HG03378 (cell line): Measurements from ENCODE around the gene RFWD3.
"Not testable (repeated sequence)": the region's sequence is repeated elsewhere in the genome, so short reads cannot be mapped to it uniquely, and the experiment has no call there.

Experiments used
- ATAC-seq: cut with Tn5 transposase; IDR thresholded peaks from one replicate; pipeline ENCODE4 v1.9.1; 2021; ENCODE audit warnings: mild to moderate bottlenecking, moderate library complexity; ENCODE audit not compliant: unreplicated experiment

Gene RFWD3

GRCh38 chr16:74666425-74667254, at the start of gene RFWD3:
RFWD3 (minus strand) TSS chr16:74666877; CDS start chr16:74661449, 5,428 bp downstream.
- peak; percentile 100 for ATAC-seq

DNA sequence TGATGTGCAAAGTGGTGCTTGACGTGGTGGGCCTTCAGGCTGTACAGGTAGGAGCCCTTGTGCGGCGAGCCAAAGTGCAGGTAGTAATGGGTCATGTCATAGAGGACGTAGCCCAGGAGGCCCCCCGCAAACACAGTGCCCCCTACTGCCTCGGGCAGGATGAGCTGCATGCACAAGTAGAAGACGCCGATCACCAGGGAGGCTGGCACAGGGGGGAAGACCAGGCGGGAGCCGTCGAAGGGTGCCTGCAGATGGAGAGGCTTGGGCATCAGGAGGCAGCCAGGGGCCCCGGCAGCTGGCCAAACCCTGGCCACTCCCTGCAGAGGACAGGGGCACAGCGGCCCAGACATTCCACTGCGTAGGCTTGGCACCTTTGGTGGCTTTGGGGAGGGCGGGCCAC, 49.7 kb upstream of the RFWD3 start:
- ATAC-seq, result no peak

DNA sequence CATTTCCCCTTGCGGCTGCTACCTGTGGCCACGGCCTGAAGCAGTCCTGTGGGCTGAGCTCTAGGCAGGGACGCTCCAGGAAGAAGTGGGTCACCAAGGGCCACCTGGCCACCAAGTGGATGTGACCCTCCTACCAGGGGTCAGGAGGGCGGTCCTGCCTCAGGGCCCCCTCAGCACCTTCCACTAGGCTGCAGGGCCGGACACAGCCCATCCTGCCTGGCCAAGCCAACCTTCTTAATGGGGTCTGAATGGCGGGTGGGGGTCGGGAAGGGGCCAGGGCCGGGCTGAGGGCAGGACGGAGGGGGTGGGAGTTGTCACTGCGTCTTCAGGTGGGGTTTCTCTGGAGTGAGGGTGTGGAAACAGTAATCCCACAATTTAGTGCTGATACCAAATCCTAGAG, 47.2 kb upstream of the RFWD3 start:
- ATAC-seq, result no peak

GRCh38 chr16:74713325-74713724, 46.6 kb upstream of the RFWD3 start:
- ATAC-seq, result no peak

GRCh38 chr16:74711938-74712337, 45.3 kb upstream of the RFWD3 start:
- no peak for ATAC-seq

- no peak for ATAC-seq
Measured at GRCh38 chr16:74710401-74710800, 43.7 kb upstream of the RFWD3 start.

DNA sequence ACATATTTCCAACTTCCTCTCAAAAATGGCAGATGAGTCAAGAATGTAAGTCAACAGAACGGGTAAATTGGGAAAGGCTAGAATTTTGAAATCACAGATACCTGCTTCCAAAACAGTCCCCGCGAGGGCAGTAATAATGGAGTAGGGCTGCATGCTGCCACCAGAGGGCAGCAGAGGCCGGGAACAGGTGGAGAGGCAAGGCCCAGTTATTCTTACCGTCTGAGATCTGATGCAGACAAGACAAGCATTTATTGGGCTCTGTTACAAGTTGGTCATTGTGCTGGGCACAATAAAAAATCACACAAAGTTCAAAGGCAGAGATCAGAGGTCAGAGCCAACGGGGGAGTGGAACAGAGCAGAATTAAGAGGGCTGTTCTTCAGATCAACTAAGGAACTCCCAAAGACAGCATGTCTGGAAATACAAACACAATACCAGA, 42.8 kb upstream of the RFWD3 start:
- ATAC-seq, result peak; percentile 83

DNA sequence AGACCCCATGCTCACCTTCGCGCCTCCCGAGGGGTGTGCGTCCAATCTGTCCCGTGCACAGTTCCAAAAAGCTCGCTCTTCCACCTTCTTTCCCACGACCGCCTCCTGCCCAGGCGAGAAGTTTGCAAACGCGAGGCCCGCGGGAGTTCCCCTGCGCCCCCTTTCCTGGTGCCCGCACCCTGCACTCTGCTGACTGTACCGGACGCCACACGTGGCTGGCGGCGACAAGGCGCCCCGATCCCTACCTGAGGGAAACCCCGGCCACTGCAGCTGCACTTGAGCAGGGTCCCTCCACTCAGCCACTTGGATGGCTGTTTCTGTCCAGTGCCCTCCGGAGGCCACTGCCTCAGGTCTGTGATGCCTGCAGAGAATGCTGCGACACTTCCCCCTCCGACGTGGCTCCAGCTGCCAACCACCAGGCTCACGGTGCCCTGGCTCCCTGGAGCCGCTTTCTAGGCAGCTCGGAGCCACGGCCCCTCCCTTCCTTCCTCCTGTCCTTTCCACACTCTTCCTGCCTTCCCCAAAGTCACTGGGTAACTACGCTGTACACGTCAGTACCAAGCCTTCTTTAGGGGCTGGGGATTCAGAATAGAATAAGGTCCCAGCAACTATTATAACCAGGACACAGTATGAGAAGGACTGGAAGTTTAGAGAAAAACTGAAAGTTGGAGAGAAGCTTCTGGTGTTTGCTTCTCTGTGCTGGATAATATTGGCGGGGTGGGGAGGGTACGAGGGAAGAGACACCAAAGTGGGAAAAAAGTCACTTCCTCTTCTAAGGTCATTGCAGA, 34.0 kb upstream of the RFWD3 start, which contains the start of gene MLKL:
Gene MLKL (minus strand): TSS at position 425 of the 788 bp plus-strand sequence. CDS start 5,105 bp downstream, outside the sequence.
- peak; percentile 36 for ATAC-seq

DNA sequence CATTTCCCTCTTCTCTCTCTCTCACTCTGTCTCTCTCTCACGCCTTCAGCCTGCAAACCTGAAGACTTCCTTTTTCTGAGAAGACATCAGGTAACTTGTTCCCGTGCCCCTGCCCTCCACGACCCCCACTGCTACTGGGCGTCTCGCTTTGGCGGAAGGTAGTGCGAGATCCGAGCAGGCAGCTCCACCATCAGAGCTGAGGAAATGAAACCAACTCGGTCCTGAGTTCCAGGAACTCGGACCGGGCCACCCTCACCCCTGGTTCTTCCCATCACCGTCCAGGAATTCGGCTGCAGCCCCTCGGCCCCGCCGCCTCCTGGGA, 33.4 kb upstream of the RFWD3 start:
- ATAC-seq, result peak; percentile 12

- ATAC-seq, result no peak
Measured at GRCh38 chr16:74699666-74700065, 33.0 kb upstream of the RFWD3 start.

DNA sequence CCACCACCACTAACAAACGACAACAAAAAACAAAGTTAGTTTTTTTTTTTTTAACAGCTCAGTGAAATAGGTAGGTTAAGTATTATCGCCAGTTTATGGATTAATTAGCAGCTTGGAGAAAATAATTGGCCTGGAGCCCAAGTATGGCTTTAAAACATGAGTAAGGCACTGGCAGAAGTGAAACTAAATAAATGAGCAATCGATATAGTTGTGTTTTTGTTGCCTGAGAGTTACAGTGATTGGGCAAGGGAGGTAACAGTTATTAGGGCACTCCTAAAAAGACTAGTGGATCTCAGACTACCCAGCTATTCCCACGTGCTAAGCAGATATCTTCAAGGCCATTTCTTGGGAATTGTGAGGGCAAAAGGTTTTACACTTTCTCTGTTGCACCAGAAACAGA, 31.5 kb upstream of the RFWD3 start:
- no peak for ATAC-seq

DNA sequence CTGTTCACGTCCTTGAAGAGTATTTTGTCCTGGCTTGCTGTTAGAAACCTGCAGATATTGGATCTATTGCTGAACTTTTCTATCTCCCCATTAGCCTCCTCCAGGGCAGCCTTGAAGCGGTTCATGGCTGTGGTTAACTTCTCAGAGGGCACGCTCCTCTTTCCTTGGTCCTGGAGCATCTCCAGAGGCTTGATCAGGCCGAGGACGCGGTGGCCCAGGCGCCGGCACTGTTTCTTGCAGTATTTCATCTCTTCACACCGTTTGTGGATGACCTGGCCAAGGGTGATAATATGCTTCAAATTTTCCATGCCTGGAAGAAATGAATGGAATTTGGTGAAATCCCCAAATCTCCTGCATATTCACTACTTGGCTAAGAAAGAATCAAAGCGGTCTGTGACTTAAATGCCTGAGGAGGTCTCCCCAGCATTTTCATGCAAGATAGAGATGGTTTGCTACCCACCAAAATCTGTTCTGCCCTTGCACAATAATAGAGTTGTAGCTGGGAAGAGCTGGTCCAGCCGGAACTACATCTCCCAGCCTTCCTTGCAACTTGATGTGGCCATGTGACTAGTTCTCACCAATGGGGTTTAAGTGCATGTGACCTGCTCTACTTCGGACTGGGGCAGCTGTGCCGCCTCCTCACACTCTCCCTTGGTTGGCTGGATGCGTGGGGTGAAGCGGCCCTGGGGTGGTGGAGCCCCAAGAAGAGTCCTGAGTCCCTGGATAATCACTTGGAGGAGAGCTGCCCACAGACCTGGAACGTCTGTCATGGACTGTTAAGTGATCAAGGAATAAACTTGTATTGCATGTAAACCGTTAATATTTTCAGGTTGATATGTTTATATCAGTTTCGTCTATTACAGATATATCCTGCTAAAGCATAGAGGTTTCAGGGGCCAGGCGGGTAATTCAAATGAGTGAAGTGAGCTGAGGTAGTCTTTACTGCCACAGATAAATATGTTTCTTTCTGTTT, 29.1 kb upstream of the RFWD3 start:
- ATAC-seq, result peak; percentile 90

DNA sequence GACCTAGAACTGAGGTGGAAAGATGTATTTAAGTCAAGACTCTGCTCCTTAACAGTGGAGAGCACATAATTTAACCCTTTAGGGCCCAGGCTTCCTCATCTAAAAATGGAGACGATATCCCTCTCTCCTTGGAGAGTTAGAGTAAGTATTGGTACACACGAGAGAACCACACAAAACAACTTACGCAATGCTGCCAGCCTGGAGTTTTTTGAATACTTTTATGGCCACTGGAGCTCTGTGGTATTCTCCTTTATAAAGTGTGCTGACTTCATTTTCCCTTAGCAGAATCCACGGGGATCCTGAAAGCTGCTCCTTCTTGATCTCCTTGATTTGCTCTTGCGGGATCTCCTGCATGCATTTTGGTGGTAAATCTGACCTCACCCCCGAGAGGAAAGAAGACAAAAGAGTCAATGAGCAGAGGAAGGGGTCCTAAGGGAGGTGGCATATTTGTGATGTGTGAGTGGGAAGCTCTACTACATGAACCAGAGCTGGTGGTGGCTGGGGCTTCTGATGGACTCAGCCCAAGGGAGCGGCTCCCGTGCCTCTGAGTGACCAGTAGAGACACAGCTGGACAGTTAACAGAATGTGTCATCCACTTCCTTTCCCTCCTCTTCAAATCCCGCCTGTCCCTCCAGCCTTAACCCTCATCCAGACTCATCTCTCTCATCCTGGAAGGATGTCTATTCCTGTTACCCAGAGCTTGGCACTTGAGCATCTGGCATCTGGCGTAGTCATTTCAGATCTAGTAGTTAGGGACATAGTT, 24.6 kb upstream of the RFWD3 start:
- ATAC-seq, result no peak

DNA sequence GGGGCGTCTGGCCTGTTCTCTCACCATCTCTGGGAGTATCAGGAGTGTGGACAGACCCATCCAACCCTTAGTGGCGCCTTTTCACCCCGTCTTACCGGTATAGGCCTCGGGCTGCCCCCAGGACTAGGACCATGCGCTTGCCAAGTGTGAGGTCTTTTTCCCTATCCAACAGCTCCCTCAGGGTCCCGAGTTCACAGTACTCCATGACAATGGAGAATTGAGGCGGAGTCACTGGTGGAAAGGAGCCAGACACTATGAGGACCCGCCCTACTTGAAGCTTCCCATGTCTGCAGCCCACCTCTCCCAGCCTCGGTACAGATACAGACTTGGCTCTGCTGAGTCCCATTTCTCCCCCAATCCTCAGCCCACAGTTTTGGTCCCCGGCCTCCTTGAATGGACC, 15.9 kb upstream of the RFWD3 start:
- ATAC-seq, result no peak

DNA sequence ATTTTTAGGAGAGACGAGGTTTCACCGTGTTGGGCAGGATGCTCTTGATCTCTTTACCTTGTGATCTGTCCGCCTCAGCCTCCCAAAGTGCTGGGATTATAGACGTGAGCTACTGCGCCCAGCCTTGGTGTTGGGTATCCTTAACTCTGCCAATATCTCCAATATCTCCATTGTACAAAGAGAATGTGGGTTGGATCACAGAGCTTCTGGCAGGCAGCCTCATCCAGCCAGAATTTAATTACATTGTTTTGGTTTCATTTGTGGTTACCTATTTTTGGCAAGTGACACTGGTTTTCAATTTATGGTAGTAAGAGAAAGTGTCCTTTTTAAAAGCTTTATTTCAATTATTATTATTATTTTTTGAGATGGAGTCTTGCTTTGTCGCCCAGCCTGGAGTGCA, 14.0 kb upstream of the RFWD3 start:
- ATAC-seq, result no peak

DNA sequence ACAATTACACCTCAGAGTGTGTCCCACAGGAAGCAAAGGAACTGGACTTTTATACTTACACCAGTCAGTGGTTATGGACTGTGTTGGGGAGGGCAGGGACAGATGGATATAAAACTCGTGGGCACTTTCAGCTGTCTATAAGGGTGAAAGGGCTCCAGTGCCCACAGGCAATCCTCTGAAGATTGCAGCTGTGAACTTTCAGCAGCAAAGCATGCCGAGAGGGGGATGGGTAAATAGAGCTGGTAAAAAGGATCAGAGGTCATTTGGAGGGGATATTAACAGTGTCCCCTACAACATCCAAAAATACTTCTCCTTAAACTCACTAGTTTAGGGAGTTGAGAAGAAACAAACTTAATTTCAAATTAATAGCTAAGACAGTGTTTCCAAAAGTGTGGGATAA, 13.3 kb upstream of the RFWD3 start:
- ATAC-seq, result no peak

- no peak for ATAC-seq
Measured at GRCh38 chr16:74677868-74678267, 11.2 kb upstream of the RFWD3 start.

GRCh38 chr16:74673876-74674275, 7.2 kb upstream of the RFWD3 start:
- ATAC-seq, result no peak

DNA sequence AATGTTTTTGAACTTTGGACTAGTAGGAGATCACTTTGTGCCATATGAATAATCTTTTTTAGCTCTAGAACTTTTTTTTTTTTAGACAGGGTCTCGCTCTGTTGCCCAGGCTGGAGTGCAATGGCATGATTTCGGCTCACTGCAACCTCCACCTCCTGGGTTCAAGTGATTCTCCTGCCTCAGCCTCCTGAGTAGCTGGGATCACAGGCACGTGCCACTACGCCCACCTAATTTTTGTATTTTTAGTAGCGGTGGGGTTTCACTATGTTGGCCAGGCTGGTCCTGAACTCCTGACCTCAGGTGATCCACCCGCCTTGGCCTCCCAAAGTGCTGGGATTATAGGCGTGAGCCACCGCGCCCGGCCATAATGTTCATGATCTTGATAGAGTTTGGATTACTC, 2.2 kb upstream of the RFWD3 start:
- ATAC-seq, result not testable (repeated sequence)

DNA sequence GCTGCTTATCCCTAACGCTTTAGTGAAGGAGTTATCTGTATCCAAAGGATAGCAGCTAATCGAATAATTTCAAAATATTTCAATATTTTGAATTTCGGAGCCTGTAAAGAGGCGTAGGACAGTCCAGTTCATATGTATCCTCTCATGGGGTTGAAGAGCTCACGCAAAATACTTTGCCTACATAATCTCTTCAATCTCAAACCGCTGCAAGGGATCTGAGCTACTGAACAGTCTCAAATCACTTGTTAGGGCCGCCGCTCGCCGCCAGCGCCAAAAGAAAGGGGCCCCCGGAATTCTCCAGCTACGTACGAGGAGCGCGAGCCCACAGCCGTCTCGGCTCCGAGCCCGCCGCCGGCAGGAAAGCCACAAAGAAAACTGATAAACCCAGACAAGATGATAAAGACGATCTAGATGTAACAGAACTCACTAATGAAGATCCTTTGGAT, 601 bp upstream of the RFWD3 start:
- ATAC-seq, result no peak
